GM19324 (cell line): Measurements from ENCODE around the gene CFAP20DC.
"Not testable (repeated sequence)": the region's sequence is repeated elsewhere in the genome, so short reads cannot be mapped to it uniquely, and the experiment has no call there.

Source experiments
- ATAC-seq: cut with Tn5 transposase; IDR thresholded peaks from one replicate; pipeline ENCODE4 v1.9.1; 2021; ENCODE audit warnings: mild to moderate bottlenecking, moderate library complexity; ENCODE audit not compliant: unreplicated experiment, low FRiP score

Gene CFAP20DC

GRCh38 chr3:58754074-58754473 is 295.8 kb downstream of the CFAP20DC start:
- ATAC-seq, result peak; percentile 37

GRCh38 chr3:58751882-58752567 is 297.8 kb downstream of the CFAP20DC start:
- no peak for ATAC-seq

- ATAC-seq, result no peak
These were observed 298.6 kb downstream of the CFAP20DC start for GRCh38 chr3:58751235-58751634.

GRCh38 chr3:58749948-58750347 is 299.9 kb downstream of the CFAP20DC start:
- ATAC-seq, result no peak

DNA sequence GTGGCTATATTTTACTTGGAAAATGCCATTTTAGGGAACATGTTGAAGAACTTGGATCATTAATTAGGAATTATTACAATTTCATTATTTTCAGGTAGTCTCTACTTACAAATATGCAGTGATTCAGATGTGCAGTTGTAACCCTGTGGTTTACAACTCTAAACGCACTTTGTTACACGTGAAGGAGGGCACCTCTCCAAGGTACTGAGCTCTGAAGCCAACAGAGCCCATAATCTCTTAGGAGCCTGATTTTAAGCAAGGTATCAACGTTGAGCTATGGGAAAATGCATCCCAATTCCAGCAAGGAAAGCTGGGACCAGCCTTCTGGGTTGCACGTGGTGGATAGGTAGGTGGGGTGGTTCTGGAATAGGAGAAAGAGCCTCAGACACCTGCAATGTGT is 301.8 kb downstream of the CFAP20DC start:
- no peak for ATAC-seq

DNA sequence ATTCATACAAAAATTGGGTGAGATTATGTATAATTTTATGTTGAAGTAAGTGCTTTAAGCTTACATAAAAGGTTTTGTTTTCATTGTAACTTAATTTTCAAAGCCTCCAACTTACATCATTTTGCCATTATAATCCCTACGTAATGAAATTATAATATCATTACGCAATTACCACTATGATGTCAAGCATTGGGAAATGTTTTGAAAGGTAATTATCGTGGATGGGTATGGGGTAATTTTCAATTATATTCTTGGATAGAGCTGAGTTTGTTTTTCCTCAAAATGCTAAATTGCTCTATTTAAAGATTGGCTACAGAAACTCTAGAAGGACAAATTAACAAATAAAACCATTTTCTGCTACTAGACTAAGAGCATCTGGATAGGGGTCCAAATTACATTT is 303.1 kb downstream of the CFAP20DC start:
- no peak for ATAC-seq

DNA sequence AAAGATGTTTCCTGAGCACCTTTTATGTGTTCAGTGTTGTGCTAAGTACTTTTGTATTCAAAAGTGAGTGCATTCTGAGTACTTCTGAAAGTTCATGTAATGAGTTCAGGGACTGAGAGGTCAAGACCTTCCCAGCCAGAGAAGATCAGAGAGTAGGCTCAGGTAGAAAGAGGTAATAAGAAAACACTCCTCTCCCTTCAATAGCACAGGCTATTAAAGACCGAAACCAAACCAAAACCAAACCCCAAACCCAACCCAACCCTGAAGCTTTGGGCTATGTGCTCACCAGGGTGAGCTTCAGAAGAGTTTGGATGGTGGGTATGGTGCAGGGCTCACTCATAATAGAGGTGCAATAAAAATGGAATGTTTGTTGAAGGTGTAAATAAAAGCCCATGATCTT is 306.5 kb downstream of the CFAP20DC start:
- no peak for ATAC-seq

DNA sequence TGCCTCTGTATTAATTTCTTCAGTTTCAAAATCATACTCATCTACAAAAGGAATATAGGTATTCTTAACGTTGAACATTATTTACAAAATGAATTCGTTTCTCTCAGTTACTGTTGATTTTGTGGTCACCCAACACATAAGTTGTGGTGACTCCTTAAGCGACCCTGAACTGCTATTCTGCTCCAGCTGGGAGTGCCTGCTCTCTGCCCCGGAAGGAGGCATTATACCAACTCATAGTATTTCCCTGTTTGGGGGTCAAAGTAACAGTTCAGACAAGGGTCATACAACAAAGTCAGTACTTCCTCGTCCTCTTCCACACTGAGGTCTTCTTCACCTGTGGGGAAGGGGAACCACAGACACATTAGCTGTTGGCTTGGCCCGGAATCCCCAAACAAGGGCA is 307.6 kb downstream of the CFAP20DC start:
- no peak for ATAC-seq

GRCh38 chr3:58737644-58738043 is 312.2 kb downstream of the CFAP20DC start:
- ATAC-seq, result no peak

DNA sequence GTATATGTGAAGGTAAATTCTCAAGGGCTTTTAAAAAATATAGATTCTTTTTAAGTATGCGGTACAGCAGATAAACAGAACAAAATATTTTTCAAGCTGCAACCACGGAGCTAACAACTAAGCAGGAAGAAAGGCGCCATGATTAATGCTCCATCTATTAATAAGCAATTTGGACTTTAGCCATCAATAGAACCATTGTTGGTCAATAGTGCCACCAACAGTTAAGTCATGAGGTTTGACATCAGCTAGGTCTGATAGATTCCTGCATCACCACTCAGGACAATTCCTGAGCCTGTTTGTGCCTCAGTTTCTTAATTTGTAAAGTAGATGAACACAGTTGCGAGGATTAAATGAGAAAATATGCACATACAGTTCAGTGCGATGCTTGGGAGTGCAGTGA is 318.2 kb downstream of the CFAP20DC start:
- ATAC-seq, result no peak

DNA sequence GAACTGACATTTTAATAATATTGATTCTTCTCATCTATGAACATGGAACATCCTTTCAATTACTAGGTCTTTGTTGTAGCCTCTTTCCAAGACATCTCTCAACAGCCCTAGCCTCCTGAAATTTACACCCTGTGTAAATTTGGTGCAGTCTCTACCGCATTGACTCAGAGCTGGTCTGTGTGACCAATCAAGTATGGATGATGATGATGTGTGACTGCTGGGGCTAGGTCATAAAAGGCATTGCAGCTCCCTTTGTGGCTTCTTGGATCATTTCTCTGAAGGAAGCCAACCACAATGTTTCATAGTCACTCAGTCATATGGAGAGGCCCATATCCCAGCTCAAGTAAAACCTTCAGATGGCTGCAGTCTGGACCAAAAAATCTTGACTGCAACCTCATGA is 321.1 kb downstream of the CFAP20DC start:
- no peak for ATAC-seq

DNA sequence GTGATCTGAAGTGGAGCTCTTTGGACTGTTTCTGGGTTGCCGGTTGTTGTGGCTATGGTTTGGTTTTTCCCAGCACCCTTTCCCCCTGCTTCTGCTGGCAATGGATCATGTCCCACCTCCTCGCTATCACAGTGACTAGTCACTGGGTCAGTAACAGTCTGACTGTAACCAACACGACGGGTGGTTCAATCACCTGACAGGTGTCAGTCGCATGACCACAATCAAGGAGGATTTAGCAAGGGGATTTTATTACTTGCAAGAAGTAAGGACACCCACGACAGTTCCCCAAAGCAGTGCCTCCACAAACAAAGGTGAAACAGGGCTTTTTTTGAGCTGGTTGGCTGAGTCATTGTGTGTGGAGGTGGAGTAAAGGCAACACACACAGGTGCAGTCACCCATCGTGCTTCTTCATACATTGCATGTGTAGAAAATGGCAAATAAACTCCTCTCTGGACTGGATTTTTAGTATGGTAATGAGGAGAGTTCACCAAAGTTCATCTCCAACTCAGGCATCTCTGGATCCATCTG is 324.4 kb downstream of the CFAP20DC start:
- no peak for ATAC-seq

DNA sequence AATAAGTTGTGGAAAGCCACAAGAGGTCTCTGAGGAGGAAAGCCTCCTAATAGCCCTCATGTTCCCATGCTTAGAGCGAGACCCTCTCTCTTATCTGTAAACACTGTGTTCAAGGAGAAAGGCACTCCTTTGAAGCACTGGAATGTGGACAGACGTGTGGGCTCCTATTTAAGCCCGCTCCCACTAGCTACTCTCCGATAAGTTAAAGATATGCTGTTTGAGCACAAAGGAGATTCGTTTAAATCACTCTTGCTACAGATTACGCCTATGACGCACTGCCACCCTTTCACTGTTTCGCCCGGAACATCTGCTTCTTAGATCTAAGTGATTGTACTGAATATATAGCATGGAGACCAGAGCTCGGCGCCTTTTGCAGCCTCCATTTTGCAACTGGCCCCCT is 325.5 kb downstream of the CFAP20DC start:
- no peak for ATAC-seq

DNA sequence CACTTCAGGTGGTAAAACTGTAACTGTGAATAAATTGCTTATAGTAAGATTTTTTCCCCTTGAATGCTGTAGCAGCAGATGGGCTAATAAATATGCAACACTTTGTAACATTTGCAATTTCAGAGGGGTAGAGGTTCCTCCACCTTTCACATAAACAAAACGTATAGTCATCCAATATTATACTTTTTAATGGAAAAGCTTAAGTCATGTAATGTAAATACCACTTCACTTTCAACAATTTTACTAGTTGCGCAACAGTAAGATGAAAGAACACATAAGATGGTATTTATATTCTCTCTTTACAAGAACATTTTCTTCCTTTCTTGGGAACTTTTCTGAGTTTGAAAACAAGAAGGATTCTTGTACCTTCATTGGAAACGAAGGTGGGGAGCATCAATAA is 326.7 kb downstream of the CFAP20DC start:
- no peak for ATAC-seq

GRCh38 chr3:58722561-58722960 is 327.3 kb downstream of the CFAP20DC start:
- no peak for ATAC-seq

GRCh38 chr3:58720526-58720925 is 329.3 kb downstream of the CFAP20DC start:
- ATAC-seq, result no peak

GRCh38 chr3:58719684-58720083 is 330.1 kb downstream of the CFAP20DC start:
- ATAC-seq, result no peak

GRCh38 chr3:58713715-58714401 is 336.0 kb downstream of the CFAP20DC start:
- no peak for ATAC-seq

- no peak for ATAC-seq
These were observed 338.0 kb downstream of the CFAP20DC start for GRCh38 chr3:58711871-58712270.

DNA sequence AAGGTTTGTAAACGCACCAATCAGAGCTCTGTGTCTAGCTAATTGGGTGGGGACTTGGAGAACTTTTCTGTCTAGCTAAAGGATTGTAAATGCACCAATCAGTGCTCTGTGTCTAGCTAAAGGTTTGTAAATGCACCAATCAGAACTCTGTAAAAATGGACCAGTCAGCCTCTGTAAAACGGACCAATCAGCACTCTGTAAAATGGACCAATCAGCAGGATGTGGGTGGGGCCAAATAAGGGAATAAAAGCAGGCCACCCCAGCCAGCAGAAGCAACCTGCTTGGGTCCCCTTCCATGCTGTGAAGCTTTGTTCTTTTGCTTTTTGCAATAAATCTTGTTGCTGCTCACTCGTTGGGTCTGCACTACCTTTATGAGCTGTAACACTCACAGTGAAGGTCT is 340.8 kb downstream of the CFAP20DC start:
- ATAC-seq, result not testable (repeated sequence)

- no peak for ATAC-seq
These were observed 341.6 kb downstream of the CFAP20DC start for GRCh38 chr3:58708116-58708791.
